HepG2 (cell line): ENCODE measurements around the gene BSG. TPM values are rescaled to one million over a fixed set of nuclear protein-coding genes. Genes with fewer than 3 reads are reported as not detected.

Experiments
- BCL6 ChIP-seq: IDR thresholded peaks from 2 replicates; pipeline ENCODE4 v1.6.1; 2016; ENCODE audit warnings: missing genetic modification reagents, missing compliant biosample characterization
- HNF4A ChIP-seq: sonication (generic); formaldehyde crosslinking; IDR thresholded peaks from 2 replicates; pipeline ENCODE4 v1.4.0; 2020; ENCODE audit warnings: missing genetic modification reagents
- JUN ChIP-seq: sonication (generic); formaldehyde crosslinking; IDR thresholded peaks from 2 replicates; pipeline ENCODE4 v1.4.0; 2020; ENCODE audit warnings: mild to moderate bottlenecking, missing genetic modification reagents
- KDM2A ChIP-seq: sonication (generic); formaldehyde crosslinking; IDR thresholded peaks from 2 replicates; pipeline ENCODE4 v1.4.0; 2020; ENCODE audit warnings: low read depth, missing genetic modification reagents, borderline replicate concordance
- LCORL ChIP-seq, 2 experiments: fragments of 450-650 bp in 1 of 2; sonication (generic) in 1 of 2; formaldehyde crosslinking in 1 of 2; IDR thresholded peaks; 2 replicates each; pipeline versions ENCODE4 v1.5.0 to v1.6.1; 2017 to 2020; ENCODE audit warnings: antibody characterized with exemption in 1 of 2, missing genetic modification reagents in 1 of 2
- NONO ChIP-seq, 2 experiments: fragments of 450-650 bp in 1 of 2; sonication (generic) in 1 of 2; formaldehyde crosslinking in 1 of 2; IDR thresholded peaks in 1 of 2; conservative IDR thresholded peaks in 1 of 2; 2 replicates each; pipeline versions ENCODE4 v1.6.1 to v1.8.0; 2017 to 2022; ENCODE audit warnings: mild to moderate bottlenecking in 1 of 2, missing genetic modification reagents in 1 of 2, moderate library complexity in 1 of 2
- SMYD3 ChIP-seq: sonication (generic); formaldehyde crosslinking; IDR thresholded peaks from 2 replicates; pipeline ENCODE4 v1.8.1; 2023; ENCODE audit warnings: mild to moderate bottlenecking, missing genetic modification reagents
- SP5 ChIP-seq: IDR thresholded peaks from 2 replicates; pipeline ENCODE4 v1.6.1; 2016; ENCODE audit warnings: low read depth, borderline replicate concordance
- ZNF501 ChIP-seq: sonication (generic); formaldehyde crosslinking; IDR thresholded peaks from 2 replicates; pipeline ENCODE4 v1.5.1; 2020; ENCODE audit warnings: mild to moderate bottlenecking, moderate library complexity, missing genetic modification reagents
- ZNF674 ChIP-seq: sonication (generic); formaldehyde crosslinking; IDR thresholded peaks from 2 replicates; pipeline ENCODE4 v1.5.0; 2020; ENCODE audit warnings: low read depth, mild to moderate bottlenecking, missing genetic modification reagents
- ZNF737 ChIP-seq: sonication (generic); formaldehyde crosslinking; IDR thresholded peaks from 2 replicates; pipeline ENCODE4 v1.5.0; 2020; ENCODE audit warnings: missing genetic modification reagents, mild to moderate bottlenecking, borderline replicate concordance
- polyA plus RNA-seq, 8 experiments: library from polyadenylated mRNA; depleted of rRNA in 3 of 8; stranded (reverse) in 7 of 8; unstranded in 1 of 8; fragments of >200 nt; fragmentation: Illumina TruSeq in 4 of 8; extraction: Trizol in 4 of 8; gene quantifications; 2 replicates each; pipeline versions ENCODE4 v1.2.1 to v1.2.3, GENCODE V29; 2011 to 2016; ENCODE audit warnings: low read depth in 4 of 8, missing spikeins in 1 of 8, mixed read lengths in 1 of 8; ENCODE audit not compliant: insufficient read depth in 1 of 8
- total RNA-seq, 5 experiments: library from RNA; depleted of rRNA; stranded (reverse); fragments of >200 nt; fragmentation: Illumina TruSeq; extraction: Trizol; gene quantifications; 2 replicates each; pipeline ENCODE4 v1.2.3, GENCODE V29; 2016; ENCODE audit warnings: low read depth in 1 of 5
- TF ChIP-seq, protein P1 (sequence below): IDR thresholded peaks from 2 replicates; pipeline ENCODE4 v1.6.1; 2012; ENCODE audit warnings: low read length, improper control_type of control experiment
- TF ChIP-seq, protein P2 (sequence below): IDR thresholded peaks from 2 replicates; pipeline ENCODE4 v1.6.1; 2016; ENCODE audit warnings: low read depth, borderline replicate concordance
- TF ChIP-seq, protein P3 (sequence below): IDR thresholded peaks from 2 replicates; pipeline ENCODE4 v1.6.1; 2016; ENCODE audit warnings: missing genetic modification reagents, missing compliant biosample characterization
- TF ChIP-seq, protein P4 (sequence below): sonication (generic); formaldehyde crosslinking; IDR thresholded peaks from 2 replicates; pipeline ENCODE4 v1.4.0; 2020; ENCODE audit warnings: mild to moderate bottlenecking, missing genetic modification reagents

The BSG gene
- total and polyA plus RNA-seq, 2 of the 13 experiments (the other 11 are each of a cell fraction or from before 2014, with no cell fraction given): 309 to 754 TPM

DNA sequence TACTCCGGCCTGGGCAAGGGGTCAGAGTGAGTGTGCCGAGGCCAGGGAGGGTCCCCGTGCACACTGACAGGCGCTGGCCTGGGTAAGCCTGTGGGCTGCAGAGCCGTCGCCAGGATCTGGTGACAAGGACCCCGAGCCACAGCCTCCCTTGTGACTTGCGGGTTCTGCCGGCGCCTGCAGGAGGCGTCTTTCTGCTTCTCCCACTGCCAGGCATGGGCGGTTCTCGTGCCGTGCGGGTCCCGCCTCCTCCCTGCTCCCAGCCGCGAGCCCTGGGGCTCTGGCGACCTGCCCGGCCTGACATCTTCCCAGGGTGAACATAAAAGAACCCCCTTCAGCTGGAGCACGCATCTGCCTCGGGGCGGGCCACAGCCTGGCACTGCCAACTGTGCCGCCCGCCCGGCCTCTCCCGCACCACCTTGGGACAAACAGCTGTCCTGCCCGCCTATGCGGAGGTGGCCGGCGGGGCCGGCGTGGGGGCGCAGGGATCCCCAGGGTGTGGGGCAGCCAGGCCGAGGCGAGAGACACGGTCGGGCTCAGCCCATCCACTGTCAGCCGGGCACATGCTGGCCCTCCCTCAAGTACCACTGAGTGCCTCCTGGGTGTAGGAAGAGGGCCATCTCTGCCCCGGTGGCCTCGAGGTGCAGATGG is 15.8 kb downstream of the BSG start (continued):
- TF ChIP-seq HNF4A (CRISPR knock-in tag): no peak
- TF ChIP-seq ZNF737 (CRISPR knock-in tag): no peak
- no peak for TF ChIP-seq NONO (IDR thresholded peaks at IDR 0.05)
- no peak for TF ChIP-seq NONO (CRISPR knock-in tag; conservative IDR thresholded peaks at IDR 0.05)
- no peak for TF ChIP-seq SMYD3 (CRISPR knock-in tag)
- TF ChIP-seq, protein P1, sequence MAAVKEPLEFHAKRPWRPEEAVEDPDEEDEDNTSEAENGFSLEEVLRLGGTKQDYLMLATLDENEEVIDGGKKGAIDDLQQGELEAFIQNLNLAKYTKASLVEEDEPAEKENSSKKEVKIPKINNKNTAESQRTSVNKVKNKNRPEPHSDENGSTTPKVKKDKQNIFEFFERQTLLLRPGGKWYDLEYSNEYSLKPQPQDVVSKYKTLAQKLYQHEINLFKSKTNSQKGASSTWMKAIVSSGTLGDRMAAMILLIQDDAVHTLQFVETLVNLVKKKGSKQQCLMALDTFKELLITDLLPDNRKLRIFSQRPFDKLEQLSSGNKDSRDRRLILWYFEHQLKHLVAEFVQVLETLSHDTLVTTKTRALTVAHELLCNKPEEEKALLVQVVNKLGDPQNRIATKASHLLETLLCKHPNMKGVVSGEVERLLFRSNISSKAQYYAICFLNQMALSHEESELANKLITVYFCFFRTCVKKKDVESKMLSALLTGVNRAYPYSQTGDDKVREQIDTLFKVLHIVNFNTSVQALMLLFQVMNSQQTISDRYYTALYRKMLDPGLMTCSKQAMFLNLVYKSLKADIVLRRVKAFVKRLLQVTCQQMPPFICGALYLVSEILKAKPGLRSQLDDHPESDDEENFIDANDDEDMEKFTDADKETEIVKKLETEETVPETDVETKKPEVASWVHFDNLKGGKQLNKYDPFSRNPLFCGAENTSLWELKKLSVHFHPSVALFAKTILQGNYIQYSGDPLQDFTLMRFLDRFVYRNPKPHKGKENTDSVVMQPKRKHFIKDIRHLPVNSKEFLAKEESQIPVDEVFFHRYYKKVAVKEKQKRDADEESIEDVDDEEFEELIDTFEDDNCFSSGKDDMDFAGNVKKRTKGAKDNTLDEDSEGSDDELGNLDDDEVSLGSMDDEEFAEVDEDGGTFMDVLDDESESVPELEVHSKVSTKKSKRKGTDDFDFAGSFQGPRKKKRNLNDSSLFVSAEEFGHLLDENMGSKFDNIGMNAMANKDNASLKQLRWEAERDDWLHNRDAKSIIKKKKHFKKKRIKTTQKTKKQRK: no peak
- TF ChIP-seq LCORL (IDR thresholded peaks at IDR 0.05): no peak
- TF ChIP-seq LCORL (CRISPR knock-in tag; IDR thresholded peaks at IDR 0.05): no peak
- no peak for TF ChIP-seq JUN (CRISPR knock-in tag)
- TF ChIP-seq BCL6: no peak
- TF ChIP-seq ZNF501 (CRISPR knock-in tag): no peak
- TF ChIP-seq, protein P2, sequence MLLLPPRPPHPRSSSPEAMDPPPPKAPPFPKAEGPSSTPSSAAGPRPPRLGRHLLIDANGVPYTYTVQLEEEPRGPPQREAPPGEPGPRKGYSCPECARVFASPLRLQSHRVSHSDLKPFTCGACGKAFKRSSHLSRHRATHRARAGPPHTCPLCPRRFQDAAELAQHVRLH (CRISPR knock-in tag): 0 out of 2 replicates have a peak, but pooled peaks have one; percentile 25
- TF ChIP-seq, protein P3, sequence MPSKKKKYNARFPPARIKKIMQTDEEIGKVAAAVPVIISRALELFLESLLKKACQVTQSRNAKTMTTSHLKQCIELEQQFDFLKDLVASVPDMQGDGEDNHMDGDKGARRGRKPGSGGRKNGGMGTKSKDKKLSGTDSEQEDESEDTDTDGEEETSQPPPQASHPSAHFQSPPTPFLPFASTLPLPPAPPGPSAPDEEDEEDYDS (CRISPR knock-in tag): no peak
- TF ChIP-seq ZNF674 (CRISPR knock-in tag): no peak
- TF ChIP-seq, protein P4, sequence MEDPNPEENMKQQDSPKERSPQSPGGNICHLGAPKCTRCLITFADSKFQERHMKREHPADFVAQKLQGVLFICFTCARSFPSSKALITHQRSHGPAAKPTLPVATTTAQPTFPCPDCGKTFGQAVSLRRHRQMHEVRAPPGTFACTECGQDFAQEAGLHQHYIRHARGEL (CRISPR knock-in tag): no peak
- peak; percentile 63 for TF ChIP-seq KDM2A (CRISPR knock-in tag)
- peak; percentile 38; the same call in 1 of the 2 replicates for TF ChIP-seq SP5 (CRISPR knock-in tag)
